ENCODE measurements around the gene NLRC5. TPM values are rescaled to one million over a fixed set of nuclear protein-coding genes. Genes with fewer than 3 reads are reported as not detected.
"Not testable (repeated sequence)": the region's sequence is repeated elsewhere in the genome, so short reads cannot be mapped to it uniquely, and the experiment has no call there.

NLRC5 gene
- total RNA-seq, 1 donor, result 246 TPM

- no peaks in the 10 kb centered on the region for H3K9me3 ChIP-seq (ENCODE audit: low read depth, low read length)
- peaks cover 26% of the 10 kb centered on the region for H3K4me1 ChIP-seq (ENCODE audit: insufficient read depth, low read length)
- H3K27me3 ChIP-seq (ENCODE audit: insufficient read depth, low read length), result no peaks in the 10 kb centered on the region
- H3K4me3 ChIP-seq (ENCODE audit: low read length), result no peak overlapping the region
These were observed 95.6 kb downstream of the NLRC5 start for GRCh38 chr16:57084996-57085395.

GRCh38 chr16:57087003-57087402 is 97.6 kb downstream of the NLRC5 start:
- Histone ChIP-seq H3K9me3 (ENCODE audit: low read depth, low read length) (no peaks in the 10 kb centered on the region), H3K4me3 (ENCODE audit: low read length) (no peak overlapping the region)

GRCh38 chr16:57089406-57089805 is 100.0 kb downstream of the NLRC5 start:
- no peaks in the 10 kb centered on the region for H3K27me3 ChIP-seq (ENCODE audit: insufficient read depth, low read length)
- peaks cover 54% of the 10 kb centered on the region for H3K4me1 ChIP-seq (ENCODE audit: insufficient read depth, low read length)
- no peak overlapping the region for H3K4me3 ChIP-seq (ENCODE audit: low read length)
- no peaks in the 10 kb centered on the region for H3K9me3 ChIP-seq (ENCODE audit: low read depth, low read length)

More at GRCh38 chr16:57087003-57087402, 97.6 kb downstream of the NLRC5 start:
- Histone ChIP-seq H3K27me3 (ENCODE audit: insufficient read depth, low read length) (no peaks in the 10 kb centered on the region), H3K4me1 (ENCODE audit: insufficient read depth, low read length) (peaks cover 46% of the 10 kb centered on the region)

GRCh38 chr16:57091200-57091974 is 102.0 kb downstream of the NLRC5 start:
- Histone ChIP-seq H3K4me1 (ENCODE audit: insufficient read depth, low read length) (peaks cover 43% of the 10 kb centered on the region), H3K4me3 (ENCODE audit: low read length) (peak overlapping the region; percentile 48), H3K27me3 (ENCODE audit: insufficient read depth, low read length) (no peaks in the 10 kb centered on the region), H3K9me3 (ENCODE audit: low read depth, low read length) (no peaks in the 10 kb centered on the region)

- Histone ChIP-seq H3K4me3 (ENCODE audit: low read length) (peak within 1 kb of the TSS; percentile 50), H3K9me3 (ENCODE audit: low read depth, low read length) (no peaks in the 10 kb centered on the region), H3K4me1 (ENCODE audit: insufficient read depth, low read length) (peaks cover 43% of the 10 kb centered on the region), H3K27me3 (ENCODE audit: insufficient read depth, low read length) (no peaks in the 10 kb centered on the region)
These were observed 102.8 kb downstream of the NLRC5 start, which contains the start of gene CPNE2 for GRCh38 chr16:57091975-57092785. CPNE2 (plus strand) TSS chr16:57092583; CDS start chr16:57110743, 18,160 bp downstream.

- Histone ChIP-seq H3K4me1 (ENCODE audit: insufficient read depth, low read length) (peaks cover 43% of the 10 kb centered on the region), H3K27me3 (ENCODE audit: insufficient read depth, low read length) (no peaks in the 10 kb centered on the region), H3K4me3 (ENCODE audit: low read length) (peak overlapping the region; percentile 50), H3K9me3 (ENCODE audit: low read depth, low read length) (no peaks in the 10 kb centered on the region)
These were observed 103.5 kb downstream of the NLRC5 start for GRCh38 chr16:57092786-57093411.

- Histone ChIP-seq H3K27me3 (ENCODE audit: insufficient read depth, low read length) (no peaks in the 10 kb centered on the region), H3K4me3 (ENCODE audit: low read length) (peak overlapping the region; percentile 50), H3K4me1 (ENCODE audit: insufficient read depth, low read length) (peaks cover 43% of the 10 kb centered on the region), H3K9me3 (ENCODE audit: low read depth, low read length) (no peaks in the 10 kb centered on the region)
These were observed 104.6 kb downstream of the NLRC5 start for GRCh38 chr16:57093666-57094564.

GRCh38 chr16:57094911-57095310 is 105.6 kb downstream of the NLRC5 start:
- Histone ChIP-seq H3K9me3 (ENCODE audit: low read depth, low read length) (no peaks in the 10 kb centered on the region), H3K4me3 (ENCODE audit: low read length) (no peak overlapping the region), H3K4me1 (ENCODE audit: insufficient read depth, low read length) (peaks cover 42% of the 10 kb centered on the region), H3K27me3 (ENCODE audit: insufficient read depth, low read length) (no peaks in the 10 kb centered on the region)

- H3K4me3 ChIP-seq (ENCODE audit: low read length), result no peak overlapping the region
- peaks cover 29% of the 10 kb centered on the region for H3K4me1 ChIP-seq (ENCODE audit: insufficient read depth, low read length)
- H3K9me3 ChIP-seq (ENCODE audit: low read depth, low read length), result no peaks in the 10 kb centered on the region
- no peaks in the 10 kb centered on the region for H3K27me3 ChIP-seq (ENCODE audit: insufficient read depth, low read length)
These were observed 106.8 kb downstream of the NLRC5 start for GRCh38 chr16:57096192-57096591.

- Histone ChIP-seq H3K4me1 (ENCODE audit: insufficient read depth, low read length) (peaks cover 23% of the 10 kb centered on the region), H3K4me3 (ENCODE audit: low read length) (no peak overlapping the region), H3K27me3 (ENCODE audit: insufficient read depth, low read length) (no peaks in the 10 kb centered on the region), H3K9me3 (ENCODE audit: low read depth, low read length) (no peaks in the 10 kb centered on the region)
These were observed 107.4 kb downstream of the NLRC5 start for GRCh38 chr16:57096793-57097192.

- no peaks in the 10 kb centered on the region for H3K9me3 ChIP-seq (ENCODE audit: low read depth, low read length)
- no peaks in the 10 kb centered on the region for H3K27me3 ChIP-seq (ENCODE audit: insufficient read depth, low read length)
- no peak overlapping the region for H3K4me3 ChIP-seq (ENCODE audit: low read length)
- H3K4me1 ChIP-seq (ENCODE audit: insufficient read depth, low read length), result peaks cover 17% of the 10 kb centered on the region
These were observed 109.0 kb downstream of the NLRC5 start for GRCh38 chr16:57098188-57098841.

- not testable (repeated sequence) for H3K4me3 ChIP-seq (ENCODE audit: low read length); H3K27me3 ChIP-seq (ENCODE audit: insufficient read depth, low read length); H3K9me3 ChIP-seq (ENCODE audit: low read depth, low read length); H3K4me1 ChIP-seq (ENCODE audit: insufficient read depth, low read length)
These were observed 110.6 kb downstream of the NLRC5 start for GRCh38 chr16:57099965-57100364.

GRCh38 chr16:57100445-57100844 is 111.1 kb downstream of the NLRC5 start:
- H3K9me3 ChIP-seq (ENCODE audit: low read depth, low read length), result no peaks in the 10 kb centered on the region
- H3K4me1 ChIP-seq (ENCODE audit: insufficient read depth, low read length), result peaks cover 8% of the 10 kb centered on the region
- no peaks in the 10 kb centered on the region for H3K27me3 ChIP-seq (ENCODE audit: insufficient read depth, low read length)
- no peak overlapping the region for H3K4me3 ChIP-seq (ENCODE audit: low read length)
